ENCODE measurements around the gene CCDC82. TPM values are rescaled to one million over a fixed set of nuclear protein-coding genes. Genes with fewer than 3 reads are reported as not detected.

The CCDC82 gene
- total and polyA plus RNA-seq, 5 donors from 2014 or later, result 22.2 to 37.3 (median 26.2) TPM

DNA sequence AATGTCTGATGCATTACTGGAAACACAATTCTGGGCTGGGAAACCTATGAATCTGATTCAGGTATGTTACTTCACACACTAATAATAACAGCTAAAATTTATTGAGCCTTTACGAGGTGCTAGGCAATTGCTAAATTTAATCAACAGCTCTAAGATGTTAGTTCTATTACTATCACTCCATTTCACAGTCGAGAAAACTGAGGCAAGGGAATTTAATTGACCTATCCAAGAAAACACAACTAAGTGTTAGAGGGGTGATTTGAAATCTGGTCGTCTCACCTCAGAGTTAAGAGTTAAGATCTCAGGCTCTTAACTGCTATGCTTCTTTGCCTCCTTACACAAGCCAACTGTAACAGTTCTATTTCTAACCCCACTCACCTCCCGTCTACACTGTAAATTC lies 55.5 kb downstream of the CCDC82 start:
- H3K9me3 ChIP-seq (ENCODE audit: control insufficient read depth in 2 of 2, low read length in 2 of 2), result no peaks in the 10 kb centered on the region
- no peak overlapping the region for H3K27ac ChIP-seq (ENCODE audit: insufficient read depth, low read length, poor library complexity, severe bottlenecking)
- no peaks in the 10 kb centered on the region for H3K27me3 ChIP-seq (ENCODE audit: control insufficient read depth, insufficient read depth, low read length)
- DNase-seq, result no peak
- H3K4me3 ChIP-seq (ENCODE audit: low read depth, low read length), result no peak overlapping the region
- ATAC-seq (ENCODE audit: low read depth in 2 of 2), result no peak
- Mint-ChIP-seq H3K27me3 (no peaks in the 10 kb centered on the region), H3K4me1 (peaks cover 30 to 91% (median 81%) of the 10 kb centered on the region in 4 donors), H3K4me3 (no peak overlapping the region), H3K27ac (peak overlapping the region in 2 of 3 donors; percentile 14 to 30), H3K36me3 (peaks cover 29% of the 10 kb centered on the region), H3K9me3 (no peaks in the 10 kb centered on the region)
- peaks cover 12% of the 10 kb centered on the region for H3K36me3 ChIP-seq (ENCODE audit: control insufficient read depth, insufficient read depth, low read length)
- peaks cover 46% of the 10 kb centered on the region for H3K4me1 ChIP-seq (ENCODE audit: control insufficient read depth, insufficient read depth, low read length, poor library complexity, severe bottlenecking)

DNA sequence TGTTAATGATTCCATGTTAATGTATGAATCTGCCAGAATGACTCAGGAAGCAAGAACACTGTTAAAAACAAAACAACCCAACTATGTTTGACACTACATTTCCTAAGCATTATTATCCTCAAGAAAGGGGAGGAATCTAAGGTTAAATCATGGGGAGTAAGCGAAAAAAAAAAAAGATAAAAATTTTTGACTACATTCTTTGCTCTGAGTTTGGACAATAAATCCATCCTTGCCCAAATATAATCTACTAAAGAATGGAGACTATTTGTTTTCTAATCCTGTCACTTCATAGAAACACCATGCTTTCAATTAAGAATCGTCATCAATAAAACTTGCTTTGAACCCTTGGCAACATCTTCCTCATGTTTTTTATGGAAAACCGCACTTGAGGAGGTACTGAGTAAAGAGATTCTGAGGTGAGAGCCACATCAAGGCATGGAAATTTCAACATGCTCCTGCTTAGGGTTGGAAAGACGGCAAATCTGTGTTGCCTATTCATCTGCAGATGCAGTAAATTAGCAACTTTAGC lies 56.5 kb downstream of the CCDC82 start:
- DNase-seq, result no peak
- peaks cover 36% of the 10 kb centered on the region for H3K4me1 ChIP-seq (ENCODE audit: control insufficient read depth, insufficient read depth, low read length, poor library complexity, severe bottlenecking)
- ATAC-seq (ENCODE audit: low read depth in 2 of 2), result no peak
- Mint-ChIP-seq H3K36me3 (peaks cover 29% of the 10 kb centered on the region), H3K4me1 (peaks cover 32 to 91% (median 79%) of the 10 kb centered on the region in 4 donors), H3K27ac (peak overlapping the region in 2 of 3 donors; percentile 3 to 15), H3K9me3 (no peaks in the 10 kb centered on the region), H3K4me3 (no peak overlapping the region), H3K27me3 (no peaks in the 10 kb centered on the region)
- H3K9me3 ChIP-seq (ENCODE audit: control insufficient read depth in 2 of 2, low read length in 2 of 2), result no peaks in the 10 kb centered on the region
- peaks cover 12% of the 10 kb centered on the region for H3K36me3 ChIP-seq (ENCODE audit: control insufficient read depth, insufficient read depth, low read length)
- no peak overlapping the region for H3K4me3 ChIP-seq (ENCODE audit: low read depth, low read length)
- no peaks in the 10 kb centered on the region for H3K27me3 ChIP-seq (ENCODE audit: control insufficient read depth, insufficient read depth, low read length)
- H3K27ac ChIP-seq (ENCODE audit: insufficient read depth, low read length, poor library complexity, severe bottlenecking), result no peak overlapping the region

DNA sequence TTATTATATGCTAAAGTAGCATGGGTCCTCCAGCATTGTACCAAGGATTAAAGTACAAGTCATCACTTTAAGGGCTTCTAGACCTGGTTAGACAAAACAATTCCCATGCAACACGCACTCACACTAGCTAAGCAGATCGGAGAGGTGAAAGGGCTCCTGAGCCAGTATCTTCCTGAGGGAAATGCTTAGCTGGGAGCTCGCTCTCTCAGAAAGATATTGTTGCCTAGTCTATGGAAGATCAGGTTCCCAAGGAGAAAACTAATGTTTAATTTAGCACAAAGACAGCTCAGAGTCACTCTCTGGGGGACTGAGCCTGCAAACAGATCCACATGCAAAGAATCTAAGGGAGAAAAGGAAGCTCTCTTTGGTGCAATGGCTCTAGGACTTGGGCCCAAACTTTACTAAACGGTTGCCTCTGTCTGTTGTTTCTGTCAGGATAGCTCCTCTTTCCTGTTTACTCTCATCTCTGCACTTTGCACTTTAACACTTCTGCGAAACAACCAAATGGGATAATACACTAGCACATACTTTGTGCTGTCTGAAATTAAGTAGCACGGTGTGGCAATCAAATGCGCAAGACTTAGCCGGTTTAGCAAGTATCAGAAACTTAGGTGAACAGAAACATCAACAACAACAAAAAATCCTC lies 57.5 kb downstream of the CCDC82 start:
- H3K4me1 Mint-ChIP-seq, result peaks cover 24 to 86% (median 69%) of the 10 kb centered on the region in 4 donors
- H3K27ac ChIP-seq (ENCODE audit: insufficient read depth, low read length, poor library complexity, severe bottlenecking), result no peak overlapping the region
- H3K4me3 ChIP-seq (ENCODE audit: low read depth, low read length), result no peak overlapping the region
- no peaks in the 10 kb centered on the region for H3K27me3 ChIP-seq (ENCODE audit: control insufficient read depth, insufficient read depth, low read length)
- H3K27me3 Mint-ChIP-seq, result no peaks in the 10 kb centered on the region
- ATAC-seq (ENCODE audit: low read depth in 2 of 2) (no peak), DNase-seq (no peak)
- peak overlapping the region; percentile 15 to 84 (median 27) for H3K27ac Mint-ChIP-seq
- peak overlapping the region in 3 of 4 donors; percentile 1 to 17 (median 12) for H3K4me3 Mint-ChIP-seq
- H3K4me1 ChIP-seq (ENCODE audit: control insufficient read depth, insufficient read depth, low read length, poor library complexity, severe bottlenecking), result peaks cover 26% of the 10 kb centered on the region
- H3K36me3 Mint-ChIP-seq, result peaks cover 29% of the 10 kb centered on the region
- H3K36me3 ChIP-seq (ENCODE audit: control insufficient read depth, insufficient read depth, low read length), result peaks cover 12% of the 10 kb centered on the region
- H3K9me3 Mint-ChIP-seq, result no peaks in the 10 kb centered on the region
- no peaks in the 10 kb centered on the region for H3K9me3 ChIP-seq (ENCODE audit: control insufficient read depth in 2 of 2, low read length in 2 of 2)

DNA sequence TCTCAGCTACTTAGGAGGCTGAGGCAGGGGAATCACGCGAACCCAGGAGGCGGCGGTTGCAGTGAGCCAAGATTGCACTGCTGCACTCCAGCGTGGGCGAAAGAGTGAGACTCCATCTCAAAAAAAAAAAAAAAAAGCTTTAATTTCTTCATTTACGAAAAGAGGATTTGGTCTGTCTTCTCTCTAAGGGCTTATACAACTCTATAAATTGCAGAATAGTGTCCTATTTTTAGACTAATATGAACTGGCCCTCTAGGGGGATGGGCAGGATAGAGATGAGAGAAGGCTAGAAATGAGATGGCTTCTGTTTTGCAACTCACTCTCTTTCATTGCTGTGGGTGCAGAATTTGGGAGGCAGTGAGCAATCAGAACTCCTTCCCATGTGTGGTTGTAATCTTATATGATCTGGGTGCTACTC lies 58.0 kb downstream of the CCDC82 start:
- ATAC-seq (ENCODE audit: low read depth in 2 of 2), result no peak
- peak overlapping the region in 1 of 4 donors; percentile 1 for H3K4me3 Mint-ChIP-seq
- peaks cover 21% of the 10 kb centered on the region for H3K4me1 ChIP-seq (ENCODE audit: control insufficient read depth, insufficient read depth, low read length, poor library complexity, severe bottlenecking)

DNA sequence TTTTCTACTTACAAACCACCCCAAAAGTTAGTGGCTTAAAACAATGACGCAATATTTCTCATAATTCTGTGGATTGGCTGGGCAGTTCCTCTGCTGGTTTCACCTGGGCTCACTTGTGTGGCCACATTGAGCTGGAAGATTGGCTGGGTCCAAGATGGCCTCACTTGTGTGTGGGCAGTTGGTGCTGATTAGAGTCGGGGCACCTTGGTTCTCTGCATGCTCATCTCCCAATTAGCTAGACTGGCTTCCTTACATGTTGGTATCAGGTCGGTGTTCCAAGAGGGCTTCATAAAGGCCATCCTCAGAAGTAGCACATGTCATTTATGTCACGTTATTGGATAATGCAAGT lies 59.2 kb downstream of the CCDC82 start:
- peaks cover 29% of the 10 kb centered on the region for H3K36me3 Mint-ChIP-seq
- Histone ChIP-seq H3K36me3 (ENCODE audit: control insufficient read depth, insufficient read depth, low read length) (peaks cover 8% of the 10 kb centered on the region), H3K27ac (ENCODE audit: insufficient read depth, low read length, poor library complexity, severe bottlenecking) (no peak overlapping the region), H3K27me3 (ENCODE audit: control insufficient read depth, insufficient read depth, low read length) (no peaks in the 10 kb centered on the region), H3K9me3 (ENCODE audit: control insufficient read depth in 2 of 2, low read length in 2 of 2) (no peaks in the 10 kb centered on the region), H3K4me1 (ENCODE audit: control insufficient read depth, insufficient read depth, low read length, poor library complexity, severe bottlenecking) (peaks cover 14% of the 10 kb centered on the region), H3K4me3 (ENCODE audit: low read depth, low read length) (no peak overlapping the region)
- ATAC-seq (ENCODE audit: low read depth in 2 of 2), result no peak
- peak overlapping the region in 2 of 3 donors; percentile 87 to 91 for H3K27ac Mint-ChIP-seq
- DNase-seq, result no peak
- peak overlapping the region in 1 of 4 donors; percentile 16 for H3K4me3 Mint-ChIP-seq
- H3K27me3 Mint-ChIP-seq, result no peaks in the 10 kb centered on the region
- peaks cover 30 to 85% (median 61%) of the 10 kb centered on the region in 4 donors for H3K4me1 Mint-ChIP-seq
- no peaks in the 10 kb centered on the region for H3K9me3 Mint-ChIP-seq

More for the DNA sequence above, 58.0 kb downstream of the CCDC82 start:
- Mint-ChIP-seq H3K27ac (peak overlapping the region in 1 of 3 donors; percentile 84), H3K36me3 (peaks cover 29% of the 10 kb centered on the region), H3K27me3 (no peaks in the 10 kb centered on the region), H3K4me1 (peaks cover 28 to 85% (median 69%) of the 10 kb centered on the region in 4 donors), H3K9me3 (no peaks in the 10 kb centered on the region)
- H3K4me3 ChIP-seq (ENCODE audit: low read depth, low read length), result no peak overlapping the region
- no peaks in the 10 kb centered on the region for H3K9me3 ChIP-seq (ENCODE audit: control insufficient read depth in 2 of 2, low read length in 2 of 2)
- no peak overlapping the region for H3K27ac ChIP-seq (ENCODE audit: insufficient read depth, low read length, poor library complexity, severe bottlenecking)
- peaks cover 12% of the 10 kb centered on the region for H3K36me3 ChIP-seq (ENCODE audit: control insufficient read depth, insufficient read depth, low read length)
- no peaks in the 10 kb centered on the region for H3K27me3 ChIP-seq (ENCODE audit: control insufficient read depth, insufficient read depth, low read length)
- DNase-seq, result no peak

DNA sequence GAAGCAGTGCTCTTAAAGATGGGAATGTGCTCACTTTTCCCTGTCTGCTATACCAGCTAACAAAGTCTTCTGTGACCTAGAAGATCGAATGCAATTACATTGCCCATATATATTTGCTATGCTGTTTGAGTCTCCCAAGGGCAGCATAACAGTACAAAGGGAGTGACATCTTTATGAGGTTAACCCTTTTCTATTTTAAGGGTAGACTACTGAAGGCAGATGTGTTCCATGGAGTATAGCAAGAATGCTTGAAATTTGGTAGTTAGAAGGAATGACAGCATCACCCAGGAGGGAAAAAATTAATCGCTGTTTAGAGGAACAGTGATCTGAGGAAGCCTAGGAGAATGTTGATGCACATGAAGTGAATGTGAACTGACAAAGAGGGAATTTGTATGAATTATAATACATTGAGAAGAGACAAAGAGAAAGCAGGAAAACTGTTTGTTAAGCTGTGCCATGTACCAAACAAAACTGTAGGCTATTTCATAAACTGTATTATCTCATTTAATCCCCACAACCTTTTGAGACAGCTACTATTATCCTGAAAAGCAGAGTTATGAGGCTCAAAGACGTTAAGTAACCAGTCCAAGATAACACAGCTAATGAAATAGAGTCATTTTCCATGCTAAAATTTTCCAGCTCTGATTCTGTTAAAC lies 59.7 kb downstream of the CCDC82 start:
- DNase-seq, result no peak
- peaks cover 26% of the 10 kb centered on the region for H3K36me3 Mint-ChIP-seq
- H3K27me3 ChIP-seq (ENCODE audit: control insufficient read depth, insufficient read depth, low read length), result no peaks in the 10 kb centered on the region
- no peak overlapping the region for H3K27ac ChIP-seq (ENCODE audit: insufficient read depth, low read length, poor library complexity, severe bottlenecking)
- no peaks in the 10 kb centered on the region for H3K27me3 Mint-ChIP-seq
- ATAC-seq (ENCODE audit: low read depth in 2 of 2), result no peak
- H3K9me3 ChIP-seq (ENCODE audit: control insufficient read depth in 2 of 2, low read length in 2 of 2), result no peaks in the 10 kb centered on the region
- no peak overlapping the region for H3K4me3 ChIP-seq (ENCODE audit: low read depth, low read length)
- H3K9me3 Mint-ChIP-seq, result no peaks in the 10 kb centered on the region
- peaks cover 5% of the 10 kb centered on the region for H3K36me3 ChIP-seq (ENCODE audit: control insufficient read depth, insufficient read depth, low read length)
- peak overlapping the region in 2 of 3 donors; percentile 61 to 87 for H3K27ac Mint-ChIP-seq
- H3K4me1 Mint-ChIP-seq, result peaks cover 31 to 87% (median 62%) of the 10 kb centered on the region in 4 donors
- H3K4me3 Mint-ChIP-seq, result peak overlapping the region in 1 of 4 donors; percentile 9
- H3K4me1 ChIP-seq (ENCODE audit: control insufficient read depth, insufficient read depth, low read length, poor library complexity, severe bottlenecking), result peaks cover 14% of the 10 kb centered on the region

DNA sequence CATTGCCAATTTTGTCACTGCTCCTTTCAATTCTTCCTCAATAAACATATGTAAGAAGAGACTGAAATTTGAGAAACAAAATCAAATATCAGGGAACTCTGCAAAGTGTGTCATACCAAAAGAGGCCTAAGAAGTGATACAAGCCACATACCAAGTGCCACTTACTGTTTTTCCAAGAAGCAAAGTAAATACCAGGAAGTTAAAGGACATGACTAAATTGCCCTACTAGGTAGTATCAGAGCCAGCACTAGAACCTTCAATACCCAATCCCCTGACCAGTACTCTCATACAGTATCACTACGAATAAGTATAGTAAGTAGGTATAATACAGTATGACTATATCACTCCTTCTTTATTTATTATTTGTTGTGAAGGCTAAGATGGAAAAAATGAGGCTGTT lies 60.3 kb downstream of the CCDC82 start:
- Histone ChIP-seq H3K9me3 (ENCODE audit: control insufficient read depth in 2 of 2, low read length in 2 of 2) (no peaks in the 10 kb centered on the region), H3K4me1 (ENCODE audit: control insufficient read depth, insufficient read depth, low read length, poor library complexity, severe bottlenecking) (peaks cover 14% of the 10 kb centered on the region), H3K4me3 (ENCODE audit: low read depth, low read length) (no peak overlapping the region), H3K36me3 (ENCODE audit: control insufficient read depth, insufficient read depth, low read length) (peaks cover 5% of the 10 kb centered on the region), H3K27me3 (ENCODE audit: control insufficient read depth, insufficient read depth, low read length) (no peaks in the 10 kb centered on the region), H3K27ac (ENCODE audit: insufficient read depth, low read length, poor library complexity, severe bottlenecking) (no peak overlapping the region)
- Mint-ChIP-seq H3K27ac (peak overlapping the region; percentile 11 to 61 (median 15)), H3K27me3 (no peaks in the 10 kb centered on the region), H3K4me3 (no peak overlapping the region), H3K4me1 (peaks cover 36 to 87% (median 62%) of the 10 kb centered on the region in 4 donors), H3K9me3 (no peaks in the 10 kb centered on the region), H3K36me3 (peaks cover 21% of the 10 kb centered on the region)
- ATAC-seq (ENCODE audit: low read depth in 2 of 2) (no peak), DNase-seq (peak in 1 of 3 donors; percentile 23)

Measured in CD4-positive, CD25-positive, alpha-beta regulatory T cell (primary cell).